Mesothelial cell of epicardium (in vitro differentiated cells): Measurements from ENCODE around the gene CLDN3. TPM values are rescaled to one million over a fixed set of nuclear protein-coding genes. Genes with fewer than 3 reads are reported as not detected.

ENCODE experiments used
- DNase-seq, 2 experiments: peaks; one replicate each; pipeline ENCODE4 v3.0.0; 2021; ENCODE audit warnings: low spot score in 2 of 2; ENCODE audit not compliant: unreplicated experiment in 2 of 2
- H3K27ac Mint-ChIP-seq: 2 replicates; pipeline ENCODE4 v1.8.0; 2021; ENCODE audit warnings: mixed read lengths
- H3K27me3 Mint-ChIP-seq: 2 replicates; pipeline ENCODE4 v1.8.0; 2021; ENCODE audit warnings: low read depth, mixed read lengths
- H3K36me3 Mint-ChIP-seq: 2 replicates; pipeline ENCODE4 v1.8.0; 2021; ENCODE audit warnings: mixed read lengths
- H3K4me1 Mint-ChIP-seq: 2 replicates; pipeline ENCODE4 v1.8.0; 2021; ENCODE audit warnings: mixed read lengths
- H3K4me3 Mint-ChIP-seq: 2 replicates; pipeline ENCODE4 v1.8.0; 2021; ENCODE audit warnings: mild to moderate bottlenecking, moderate library complexity, mixed read lengths
- H3K9me3 Mint-ChIP-seq: 2 replicates; pipeline ENCODE4 v1.8.0; 2021; ENCODE audit warnings: mixed read lengths
- CTCF ChIP-seq: fragments of 200-600 bp; sonication (generic); IDR thresholded peaks from one replicate; pipeline ENCODE4 v1.5.0; 2021; ENCODE audit warnings: antibody characterized with exemption; ENCODE audit not compliant: unreplicated experiment
- total RNA-seq: library from RNA; stranded (reverse); gene quantifications from 3 replicates; pipeline ENCODE4 v1.2.1, GENCODE V29; 2021

The CLDN3 gene
- total RNA-seq, 1 donor from 2014 or later, result 10.5 TPM

GRCh38 chr7:73735528-73735905 is 34.6 kb downstream of the CLDN3 start:
- TF ChIP-seq CTCF, result no peak
- Mint-ChIP-seq H3K4me3 (no peak overlapping the region), H3K9me3 (no peaks in the 10 kb centered on the region), H3K4me1 (peaks cover 7% of the 10 kb centered on the region), H3K27me3 (no peaks in the 10 kb centered on the region), H3K27ac (no peak overlapping the region), H3K36me3 (peaks cover 2% of the 10 kb centered on the region)
- DNase-seq, result no peak

- Mint-ChIP-seq H3K4me1 (peaks cover 9% of the 10 kb centered on the region), H3K27me3 (no peaks in the 10 kb centered on the region), H3K36me3 (peaks cover 2% of the 10 kb centered on the region), H3K4me3 (no peak overlapping the region), H3K27ac (peak overlapping the region; percentile 47), H3K9me3 (no peaks in the 10 kb centered on the region)
- DNase-seq, result no peak
- peak; percentile 53 for TF ChIP-seq CTCF
These were observed 35.2 kb downstream of the CLDN3 start for GRCh38 chr7:73734619-73735527.

- Mint-ChIP-seq H3K27ac (no peak overlapping the region), H3K9me3 (no peaks in the 10 kb centered on the region), H3K27me3 (no peaks in the 10 kb centered on the region), H3K36me3 (peaks cover 2% of the 10 kb centered on the region), H3K4me3 (no peak overlapping the region), H3K4me1 (peaks cover 5% of the 10 kb centered on the region)
- DNase-seq, result no peak
- no peak for TF ChIP-seq CTCF
These were observed 37.7 kb downstream of the CLDN3 start for GRCh38 chr7:73732397-73732796.

GRCh38 chr7:73730485-73730884 is 39.6 kb downstream of the CLDN3 start:
- no peak for DNase-seq
- Mint-ChIP-seq H3K27me3 (no peaks in the 10 kb centered on the region), H3K4me3 (no peak overlapping the region), H3K36me3 (no peaks in the 10 kb centered on the region), H3K4me1 (peaks cover 5% of the 10 kb centered on the region), H3K27ac (no peak overlapping the region), H3K9me3 (no peaks in the 10 kb centered on the region)
- TF ChIP-seq CTCF, result no peak

GRCh38 chr7:73728551-73728950 is 41.5 kb downstream of the CLDN3 start:
- Mint-ChIP-seq H3K4me1 (peaks cover 5% of the 10 kb centered on the region), H3K36me3 (no peaks in the 10 kb centered on the region), H3K27me3 (no peaks in the 10 kb centered on the region), H3K9me3 (no peaks in the 10 kb centered on the region), H3K27ac (no peak overlapping the region), H3K4me3 (no peak overlapping the region)
- no peak for DNase-seq
- TF ChIP-seq CTCF, result no peak
